CD4-positive, alpha-beta T cell treated with Interleukin-1 beta for 1 hour (primary cell): ENCODE measurements around the gene C1GALT1.

ENCODE experiments used
- DNase-seq, 2 donors: peaks; one replicate each; pipeline ENCODE4 v3.0.0-alpha.2; 2020 to 2022

C1GALT1 gene

DNA sequence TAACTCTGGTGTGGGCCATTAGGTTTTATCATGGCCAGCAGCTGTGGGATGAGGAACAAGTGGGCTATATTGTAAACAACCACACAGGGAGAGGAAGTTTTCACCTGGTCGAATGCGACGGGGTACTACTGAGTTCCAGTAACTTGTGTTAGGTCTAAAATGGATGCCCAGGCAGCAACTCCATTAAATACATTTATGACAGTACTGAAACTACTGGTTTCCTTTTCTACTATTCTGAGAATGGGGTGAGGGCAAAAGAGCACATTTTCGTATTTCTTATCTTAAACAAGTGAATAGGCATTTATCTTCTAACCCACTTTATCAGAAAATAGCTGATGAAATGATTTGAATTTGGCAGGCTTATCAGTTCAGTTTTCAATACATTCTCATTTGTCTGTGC, 109.7 kb downstream of the C1GALT1 start:
- DNase-seq = no peak

DNA sequence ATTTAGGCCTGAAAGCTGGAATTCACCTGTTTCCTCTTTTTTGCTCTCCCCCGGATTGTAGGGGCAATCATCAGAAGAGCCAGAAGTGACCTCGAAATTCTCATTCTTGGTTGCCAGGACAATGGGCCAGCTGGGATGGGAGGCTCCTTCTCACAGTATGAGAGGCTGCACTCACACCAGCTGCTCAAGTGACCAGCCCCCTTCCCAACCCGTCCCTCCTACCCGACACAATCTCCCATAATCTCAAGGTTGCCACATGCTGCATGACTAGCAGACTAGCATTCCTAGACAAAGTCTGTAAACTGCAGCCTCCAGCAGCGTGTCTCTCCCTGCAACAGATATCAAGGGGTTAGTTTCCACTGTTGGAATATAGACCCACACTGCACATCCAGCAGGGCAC, 110.3 kb downstream of the C1GALT1 start:
- DNase-seq = no peak

DNA sequence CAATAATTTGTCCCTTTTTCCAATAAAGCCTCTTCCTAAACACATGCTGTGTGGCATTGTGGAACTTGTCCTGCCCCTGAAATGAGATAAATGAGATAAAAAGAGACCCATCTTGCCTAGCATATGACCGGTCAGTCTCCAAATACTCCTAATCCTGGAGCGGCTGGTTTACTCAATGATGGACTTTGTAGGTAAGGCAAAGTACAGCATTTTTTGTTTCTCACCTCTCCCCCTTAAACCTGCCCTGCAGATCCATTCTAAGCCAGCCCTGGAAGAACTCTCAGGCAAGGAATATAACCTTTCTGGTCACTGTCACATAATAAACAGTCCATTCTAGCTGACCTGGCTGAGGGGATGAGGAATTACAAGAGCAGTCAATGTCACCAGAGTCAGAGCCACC, 110.7 kb downstream of the C1GALT1 start:
- no peak for DNase-seq

DNA sequence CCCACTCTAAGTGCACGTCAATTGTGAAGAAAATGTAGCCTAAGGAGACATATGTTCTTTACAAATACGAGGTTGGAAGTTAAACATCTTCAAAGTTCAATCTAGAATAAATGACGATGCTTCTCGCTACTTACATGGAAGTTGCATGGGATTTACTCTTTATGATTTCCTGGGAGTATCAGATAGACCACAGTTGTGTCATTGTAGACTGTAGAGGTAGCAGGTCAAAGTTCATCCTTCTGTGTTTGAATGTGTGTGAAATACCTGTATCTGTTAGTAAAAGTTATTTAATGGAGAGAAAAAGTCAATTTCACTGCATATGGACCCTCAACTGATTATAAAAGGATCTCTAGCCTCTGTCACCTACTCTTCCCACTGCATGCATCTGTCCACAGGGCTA, 112.6 kb downstream of the C1GALT1 start:
- no peak for DNase-seq
